ENCODE results near the gene ZBTB7C.

DNA sequence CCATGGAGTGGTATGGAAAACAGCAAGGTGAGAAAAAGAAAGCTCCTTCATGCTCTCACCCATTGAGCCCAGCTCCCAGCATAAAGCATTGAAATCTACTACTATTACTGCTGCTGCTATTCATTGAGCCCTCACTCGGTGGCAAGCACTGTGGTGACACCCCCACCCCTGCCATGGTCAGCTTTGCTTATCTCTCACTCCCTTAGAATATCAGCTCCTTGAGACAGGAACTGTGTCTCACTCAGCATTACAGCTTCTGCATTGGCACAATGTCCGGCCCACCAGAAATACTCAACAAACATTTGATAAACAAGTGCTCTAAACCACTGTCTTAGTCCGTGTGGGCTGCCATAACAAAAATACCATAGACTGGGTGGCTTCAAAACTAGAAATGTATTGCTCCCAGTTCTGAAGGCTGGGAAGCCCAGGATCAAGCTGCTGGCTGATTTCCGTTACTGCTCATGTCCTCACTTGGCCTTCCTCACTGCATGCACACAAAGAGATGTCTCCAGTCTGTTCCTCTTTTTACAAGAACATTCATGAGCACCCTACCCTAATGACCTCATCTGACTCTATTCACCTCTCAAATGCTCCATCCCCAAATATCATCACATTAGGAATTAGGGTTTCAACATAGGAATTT lies 116.3 kb downstream of the ZBTB7C start:
- no peak for TF ChIP-seq EP300 (IDR thresholded peaks at IDR 0.05)
- TF ChIP-seq, protein P1, sequence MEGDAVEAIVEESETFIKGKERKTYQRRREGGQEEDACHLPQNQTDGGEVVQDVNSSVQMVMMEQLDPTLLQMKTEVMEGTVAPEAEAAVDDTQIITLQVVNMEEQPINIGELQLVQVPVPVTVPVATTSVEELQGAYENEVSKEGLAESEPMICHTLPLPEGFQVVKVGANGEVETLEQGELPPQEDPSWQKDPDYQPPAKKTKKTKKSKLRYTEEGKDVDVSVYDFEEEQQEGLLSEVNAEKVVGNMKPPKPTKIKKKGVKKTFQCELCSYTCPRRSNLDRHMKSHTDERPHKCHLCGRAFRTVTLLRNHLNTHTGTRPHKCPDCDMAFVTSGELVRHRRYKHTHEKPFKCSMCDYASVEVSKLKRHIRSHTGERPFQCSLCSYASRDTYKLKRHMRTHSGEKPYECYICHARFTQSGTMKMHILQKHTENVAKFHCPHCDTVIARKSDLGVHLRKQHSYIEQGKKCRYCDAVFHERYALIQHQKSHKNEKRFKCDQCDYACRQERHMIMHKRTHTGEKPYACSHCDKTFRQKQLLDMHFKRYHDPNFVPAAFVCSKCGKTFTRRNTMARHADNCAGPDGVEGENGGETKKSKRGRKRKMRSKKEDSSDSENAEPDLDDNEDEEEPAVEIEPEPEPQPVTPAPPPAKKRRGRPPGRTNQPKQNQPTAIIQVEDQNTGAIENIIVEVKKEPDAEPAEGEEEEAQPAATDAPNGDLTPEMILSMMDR (IDR thresholded peaks at IDR 0.05): no peak
